GM19455 (cell line): ENCODE data around the gene RNF144B.
"Not testable (repeated sequence)": the region's sequence is repeated elsewhere in the genome, so short reads cannot be mapped to it uniquely, and the experiment has no call there.

Experiments
- ATAC-seq: cut with Tn5 transposase; IDR thresholded peaks from one replicate; pipeline ENCODE4 v1.9.1; 2021; ENCODE audit not compliant: unreplicated experiment

Gene RNF144B

GRCh38 chr6:18439581-18439980 is 52.4 kb downstream of the RNF144B start:
- ATAC-seq: no peak

DNA sequence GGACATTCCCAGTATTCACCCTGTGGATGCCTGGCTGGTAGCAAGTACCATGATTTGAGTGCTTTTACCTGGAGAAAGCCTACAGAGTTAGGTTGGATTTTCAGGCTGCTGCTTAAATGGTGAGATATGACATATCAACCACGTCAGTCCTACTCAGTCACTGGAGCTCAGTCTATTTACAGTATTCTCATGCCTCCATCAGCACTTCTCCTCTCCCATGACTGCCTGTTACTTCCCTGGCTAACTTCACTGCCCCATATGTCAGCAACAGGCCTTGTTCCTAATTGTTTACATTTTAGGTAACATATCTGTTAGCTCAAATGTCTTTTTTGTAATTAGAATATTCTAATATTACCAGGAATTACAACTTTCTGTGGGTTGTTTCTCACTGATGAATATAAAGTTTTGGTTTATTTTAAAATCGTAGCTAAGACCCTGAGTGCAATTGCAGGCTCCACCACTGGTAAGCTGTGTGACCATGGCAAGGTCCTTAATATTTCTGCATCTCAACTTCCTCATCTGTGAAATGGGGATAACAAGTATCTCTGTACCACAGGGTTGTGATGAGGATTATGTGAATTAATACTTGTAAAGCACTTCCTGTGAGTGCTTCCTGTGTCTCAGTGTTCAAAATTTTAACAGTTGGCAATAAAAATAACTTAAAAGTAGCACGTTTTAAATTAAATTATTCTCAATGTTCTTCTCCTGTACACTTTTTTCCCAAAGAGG is 54.3 kb downstream of the RNF144B start:
- no peak for ATAC-seq

DNA sequence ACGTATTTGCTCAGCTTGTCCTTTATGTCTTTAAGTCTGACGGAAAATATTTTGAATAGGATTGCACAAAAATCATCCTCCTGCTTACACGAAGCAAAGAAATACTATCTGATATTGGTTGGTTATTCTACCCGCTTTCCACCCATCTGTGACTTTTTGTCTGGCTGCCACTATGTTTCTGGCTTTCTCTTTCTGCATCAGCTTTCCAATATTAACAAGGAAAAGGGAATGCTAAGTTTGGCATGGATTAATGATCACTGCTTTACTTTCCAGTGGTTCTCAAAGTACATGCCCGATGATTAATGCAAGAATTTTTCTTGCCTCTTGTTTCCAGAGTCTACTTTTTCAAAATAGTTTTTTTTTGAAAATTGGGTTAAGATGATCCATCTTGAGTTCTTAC is 57.0 kb downstream of the RNF144B start:
- no peak for ATAC-seq

DNA sequence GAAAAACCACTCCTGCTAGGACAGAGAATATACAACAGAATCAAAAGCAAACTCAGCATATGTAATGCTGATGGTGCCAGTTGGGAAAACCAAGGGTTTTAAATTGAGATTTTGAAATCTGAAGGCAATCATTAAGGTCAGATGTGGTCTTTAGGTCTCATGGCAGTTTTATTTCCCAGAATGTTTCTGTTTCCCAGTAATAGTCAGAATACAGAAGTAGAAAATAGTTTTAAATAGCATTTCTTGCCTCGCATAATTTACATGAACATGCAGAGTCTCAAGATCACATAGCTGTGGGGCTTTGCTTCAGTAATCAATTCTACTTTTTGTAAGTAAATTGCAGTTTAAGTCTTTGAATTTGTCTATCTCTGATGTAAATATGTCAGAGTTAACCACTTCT is 58.1 kb downstream of the RNF144B start:
- no peak for ATAC-seq

GRCh38 chr6:18446771-18447170 is 59.6 kb downstream of the RNF144B start:
- no peak for ATAC-seq

DNA sequence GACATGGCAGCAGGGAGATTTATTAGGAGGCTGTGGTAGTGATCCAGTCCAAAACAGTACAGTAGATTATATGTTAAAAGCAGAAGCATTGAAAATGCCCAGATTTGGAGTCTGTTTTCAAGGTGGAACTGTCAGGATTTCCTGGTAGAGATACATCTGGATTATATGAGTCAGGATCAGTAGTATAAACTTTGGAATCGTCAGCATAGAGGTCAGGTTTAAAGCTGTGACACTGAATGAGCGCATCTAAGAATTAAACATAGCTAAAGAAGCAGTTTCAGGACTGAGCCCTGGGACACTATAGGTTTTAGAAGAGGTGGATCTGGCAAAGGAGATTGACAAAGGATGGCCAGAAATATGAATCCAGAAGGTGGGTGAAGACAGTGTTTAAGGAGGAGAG is 60.4 kb downstream of the RNF144B start:
- ATAC-seq: no peak

DNA sequence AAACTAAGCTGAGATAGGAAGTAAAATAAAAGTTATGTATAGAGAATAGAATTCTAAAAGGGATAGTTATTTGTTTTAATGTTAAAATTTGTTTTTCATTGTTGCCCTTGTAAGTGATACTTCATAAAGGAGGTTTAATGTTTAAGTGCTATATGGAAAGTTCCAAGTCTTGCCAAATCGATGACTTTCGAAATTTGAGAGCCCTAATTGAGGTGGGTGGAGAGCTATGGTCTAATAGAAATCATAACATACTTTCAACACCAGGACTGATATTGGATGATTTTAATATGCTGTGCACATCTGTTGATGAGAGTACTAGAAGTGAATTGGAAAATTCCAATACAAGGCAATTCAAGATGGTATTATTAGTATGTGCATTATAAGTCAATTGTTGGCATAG is 64.6 kb downstream of the RNF144B start:
- ATAC-seq: no peak

DNA sequence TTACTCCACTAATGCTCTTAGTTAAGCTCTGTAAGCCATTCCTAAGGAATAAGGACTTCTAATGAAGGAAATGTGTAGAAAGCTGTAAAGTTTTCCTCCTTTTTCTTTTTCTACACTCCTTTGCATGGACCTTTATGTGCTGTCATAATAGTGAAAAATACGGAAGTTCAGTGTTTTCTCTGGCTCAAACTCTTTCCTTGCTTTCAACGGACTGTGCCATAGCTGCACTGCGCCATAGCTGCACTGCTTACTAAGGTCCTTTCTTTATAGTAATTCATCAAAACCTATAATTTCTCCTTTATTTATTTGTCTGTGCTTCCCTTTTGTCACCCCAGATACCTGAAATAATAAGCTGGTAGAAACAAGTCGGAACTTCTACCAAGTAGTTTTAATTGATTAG is 67.3 kb downstream of the RNF144B start:
- ATAC-seq: no peak

DNA sequence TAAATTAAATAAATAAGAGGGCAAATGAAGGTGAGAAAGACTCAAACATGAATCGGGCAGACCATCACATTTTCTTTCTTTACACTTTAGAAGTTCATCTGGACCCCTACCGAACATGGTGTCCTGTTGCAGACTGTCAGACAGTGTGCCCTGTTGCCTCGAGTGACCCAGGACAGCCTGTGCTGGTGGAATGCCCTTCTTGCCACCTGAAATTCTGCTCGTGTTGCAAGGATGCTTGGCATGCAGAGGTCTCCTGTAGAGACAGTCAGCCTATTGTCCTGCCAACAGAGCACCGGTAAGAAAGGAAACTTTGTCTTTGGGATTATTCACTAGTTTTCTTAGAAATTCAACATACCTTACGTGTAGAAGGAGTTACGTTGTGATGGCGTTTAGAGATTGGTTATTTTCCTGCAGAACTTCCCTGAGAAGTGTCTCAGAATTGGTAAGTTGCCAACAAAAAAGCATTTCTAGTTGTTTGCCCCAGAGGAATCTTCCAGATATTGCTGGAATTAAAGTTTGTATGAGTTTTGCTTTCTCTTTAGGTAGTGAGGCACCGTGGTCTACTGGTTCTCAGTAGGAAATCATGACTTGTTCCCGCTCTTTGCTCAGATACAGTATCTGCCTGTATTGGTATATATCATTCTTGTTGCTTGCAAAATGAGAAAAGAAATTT is 70.1 kb downstream of the RNF144B start:
- ATAC-seq: no peak

DNA sequence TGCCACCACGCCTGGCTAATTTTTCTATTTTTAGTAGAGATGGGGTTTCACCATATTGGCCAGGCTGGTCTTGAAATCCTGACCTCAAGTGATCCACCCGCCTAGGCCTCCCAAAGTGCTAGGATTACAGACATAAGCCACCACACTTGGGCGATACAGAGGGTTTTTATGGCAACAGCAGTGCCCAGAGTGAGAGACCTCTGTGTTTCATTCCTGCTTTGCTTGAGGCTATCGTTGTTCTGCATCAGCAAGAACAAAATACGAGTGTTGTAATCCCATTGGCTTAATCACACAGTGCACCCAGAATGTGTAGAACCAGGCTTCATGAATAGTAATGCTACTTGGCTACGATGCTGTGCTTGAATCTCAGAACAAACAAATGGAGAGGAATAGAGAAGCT is 70.9 kb downstream of the RNF144B start:
- ATAC-seq: not testable (repeated sequence)

DNA sequence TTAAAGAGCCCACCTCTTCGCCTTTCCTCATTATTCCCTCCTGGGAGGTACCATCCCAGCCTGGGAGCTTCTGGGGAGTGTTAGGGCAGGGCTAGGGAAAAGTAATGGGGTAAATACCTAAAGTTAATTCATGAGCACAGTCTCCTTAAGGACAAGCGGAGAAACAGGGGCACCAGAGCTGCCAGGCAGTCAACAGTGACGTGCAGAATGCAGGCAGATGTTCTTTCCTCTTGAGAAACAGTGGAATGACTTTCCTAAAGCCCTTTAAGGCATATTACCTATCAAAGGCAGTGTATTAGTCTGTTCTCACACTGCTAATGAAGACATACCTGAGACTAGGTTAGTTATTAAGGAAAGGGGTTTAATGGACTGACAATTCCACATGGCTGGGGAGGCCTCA is 76.3 kb downstream of the RNF144B start:
- ATAC-seq: no peak

GRCh38 chr6:18464176-18464575 is 77.0 kb downstream of the RNF144B start:
- ATAC-seq: no peak

DNA sequence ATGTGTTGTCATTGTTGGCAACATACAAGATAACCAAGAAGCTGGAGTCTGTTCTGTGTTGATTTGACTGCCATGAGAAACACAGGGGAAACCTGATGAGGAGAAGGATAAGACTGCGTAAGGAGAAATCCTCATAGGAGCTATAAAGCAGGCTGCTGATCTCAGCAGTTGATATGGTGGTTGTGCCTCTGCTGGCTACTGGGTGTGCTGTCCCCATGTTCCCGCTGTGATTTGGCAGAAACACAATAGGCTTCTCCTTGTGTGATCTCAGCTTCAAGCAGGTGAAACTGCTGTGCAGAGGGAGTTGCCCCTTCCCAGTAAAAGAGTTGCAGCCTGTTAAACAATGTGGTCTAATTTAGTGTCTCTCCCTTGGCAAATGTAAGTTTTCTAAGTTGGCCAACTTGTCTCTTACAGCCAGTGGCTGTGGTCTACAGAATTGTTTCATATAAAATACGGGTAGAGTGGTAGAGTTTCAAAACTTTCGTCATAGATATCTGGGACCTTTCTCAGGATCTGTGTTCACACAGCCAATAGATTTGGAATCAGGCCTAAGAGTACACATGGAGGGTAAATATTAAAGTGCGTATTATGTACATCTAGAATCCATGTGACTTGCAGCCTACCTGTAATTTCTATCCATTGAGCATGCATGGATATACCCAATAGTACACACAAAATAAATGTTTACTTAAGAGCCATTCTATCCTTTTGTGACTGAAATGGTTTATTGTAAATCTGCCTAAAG is 78.4 kb downstream of the RNF144B start:
- ATAC-seq: no peak

DNA sequence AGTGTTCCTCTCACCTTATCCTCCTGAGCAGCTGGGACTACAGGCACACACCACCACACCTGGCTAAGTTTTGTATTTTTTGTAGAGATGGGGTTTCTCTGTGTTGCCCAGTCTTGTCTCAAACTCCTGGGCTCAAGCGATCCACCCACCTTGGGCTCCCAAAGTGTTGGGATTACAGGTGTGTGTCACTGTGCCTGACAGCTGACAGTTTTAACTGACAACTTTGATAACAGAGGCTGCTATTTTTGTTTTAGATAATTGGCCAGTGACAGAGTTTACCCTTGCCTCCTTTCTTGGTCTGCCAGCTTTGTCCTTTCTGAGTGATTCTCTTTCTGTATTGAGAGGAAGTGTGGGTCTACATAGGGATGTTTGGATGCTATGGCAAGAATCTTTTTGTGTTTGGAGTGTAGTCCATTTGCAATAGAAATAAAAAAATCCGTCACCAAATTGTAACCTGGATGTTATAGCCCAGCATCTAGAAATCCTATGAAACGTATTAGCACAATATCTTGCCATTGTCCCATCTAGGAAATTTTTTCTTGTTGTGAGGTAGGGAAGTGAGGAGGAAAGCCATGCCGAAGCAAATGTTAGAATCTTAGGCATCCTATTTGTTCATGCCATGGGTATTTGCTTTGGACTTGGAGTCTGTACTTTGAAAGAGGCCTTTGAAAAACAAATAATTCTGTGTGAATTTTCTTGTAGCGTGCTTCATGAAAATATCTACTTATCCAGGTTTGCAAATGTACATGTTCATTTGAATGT is 80.8 kb downstream of the RNF144B start:
- no peak for ATAC-seq

DNA sequence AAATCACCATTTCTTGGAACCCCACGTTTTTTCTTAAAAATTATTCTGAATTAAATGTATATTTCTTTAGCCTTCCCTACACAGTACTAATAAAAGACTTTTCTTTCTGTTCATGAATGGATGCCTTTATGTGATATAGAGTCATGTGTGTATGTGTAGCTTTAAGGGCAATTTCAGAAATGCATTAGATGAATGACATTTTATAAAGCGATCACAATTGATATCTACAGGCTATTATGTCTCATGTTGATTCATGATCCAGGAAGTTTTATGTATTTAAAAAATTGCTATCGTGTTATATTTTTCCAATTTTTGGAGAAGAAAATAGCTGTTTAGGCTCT is 81.3 kb downstream of the RNF144B start:
- ATAC-seq: no peak

- ATAC-seq: no peak
Observed at GRCh38 chr6:18469536-18469935, 82.4 kb downstream of the RNF144B start.

- no peak for ATAC-seq
Observed at GRCh38 chr6:18471232-18471964, 84.2 kb downstream of the RNF144B start.

DNA sequence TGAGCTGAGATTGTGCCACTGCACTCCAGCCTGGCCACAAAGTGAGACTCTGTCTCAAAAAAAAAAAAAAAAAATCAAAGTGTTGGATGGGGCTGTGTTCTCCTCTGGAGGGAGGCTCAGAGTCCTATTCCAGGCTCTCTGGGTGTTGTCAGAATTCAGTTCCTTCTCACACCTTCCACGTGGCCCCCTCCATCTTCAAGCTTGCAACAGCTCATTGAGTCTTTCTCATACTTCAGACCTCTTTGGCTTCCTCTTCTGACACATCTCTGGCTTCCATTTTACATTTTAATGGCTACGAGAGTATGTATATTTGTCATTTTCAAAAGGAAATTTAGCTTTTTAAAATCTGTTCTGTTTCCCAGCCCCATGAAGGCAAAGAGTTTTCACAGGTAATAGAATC is 85.8 kb downstream of the RNF144B start:
- no peak for ATAC-seq

- no peak for ATAC-seq
Observed at GRCh38 chr6:18473755-18474154, 86.6 kb downstream of the RNF144B start.

DNA sequence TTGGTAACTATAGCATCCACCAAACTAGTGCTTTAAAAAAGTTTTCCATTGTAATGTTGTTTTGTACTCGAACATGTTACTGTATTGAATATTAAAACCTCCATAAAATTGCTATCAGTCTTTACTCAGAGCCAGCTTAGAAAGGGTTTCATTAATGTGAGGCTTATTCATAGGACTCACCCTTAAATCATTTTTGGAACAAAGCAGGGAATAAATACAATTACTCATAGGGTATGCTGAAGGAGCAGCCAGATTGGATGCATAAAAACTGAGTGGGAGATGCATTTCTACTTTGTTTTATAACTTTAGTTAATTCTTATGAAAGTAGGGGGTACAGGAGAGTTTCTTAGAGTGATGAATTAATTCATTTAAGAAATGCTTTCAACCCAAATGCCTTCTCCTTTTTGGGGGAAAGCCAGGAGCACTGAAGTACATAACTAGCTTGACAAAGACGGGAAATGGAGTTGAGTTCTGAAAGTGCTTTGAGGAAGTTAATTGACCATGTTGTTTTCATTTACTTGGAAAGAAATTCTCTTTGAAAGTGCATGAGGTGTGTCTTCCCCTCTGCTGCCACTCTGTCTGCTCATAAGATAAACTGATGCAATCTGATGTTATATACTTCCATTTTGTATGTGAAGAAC is 90.3 kb downstream of the RNF144B start:
- no peak for ATAC-seq
